ENCODE results near the gene NR4A1.

NR4A1 gene

GRCh38 chr12:52050758-52051541 is at the start of gene NR4A1:
NR4A1 (plus strand) TSS chr12:52051442; CDS start chr12:52054329, 2,887 bp downstream.
- DNase-seq (ENCODE audit: low read depth in 2 of 2): peak; percentile 84 to 87

GRCh38 chr12:52003016-52003550 is 48.2 kb upstream of the NR4A1 start:
- no peak for DNase-seq (ENCODE audit: low read depth in 2 of 2)

GRCh38 chr12:52003591-52003990 is 47.7 kb upstream of the NR4A1 start:
- DNase-seq (ENCODE audit: low read depth in 2 of 2): no peak

GRCh38 chr12:52004042-52004648 is 47.1 kb upstream of the NR4A1 start:
- peak; percentile 33 to 35 for DNase-seq (ENCODE audit: low read depth in 2 of 2)

GRCh38 chr12:52005218-52005902 is 45.9 kb upstream of the NR4A1 start:
- DNase-seq (ENCODE audit: low read depth in 2 of 2): no peak

GRCh38 chr12:52005903-52006703 is 45.1 kb upstream of the NR4A1 start:
- DNase-seq (ENCODE audit: low read depth in 2 of 2): no peak

GRCh38 chr12:52006726-52007157 is 44.5 kb upstream of the NR4A1 start, which contains the start of gene TAMALIN:
TAMALIN (plus strand) TSS chr12:52006946; CDS start chr12:52007020, 74 bp downstream.
- DNase-seq (ENCODE audit: low read depth in 2 of 2): peak in 1 of 2 experiments; percentile 54

GRCh38 chr12:52007158-52007921 is 43.9 kb upstream of the NR4A1 start:
- DNase-seq (ENCODE audit: low read depth in 2 of 2): no peak

- DNase-seq (ENCODE audit: low read depth in 2 of 2): no peak
These were observed 43.2 kb upstream of the NR4A1 start for GRCh38 chr12:52007982-52008510.

GRCh38 chr12:52009081-52009751 is 42.0 kb upstream of the NR4A1 start:
- DNase-seq (ENCODE audit: low read depth in 2 of 2): no peak

- peak; percentile 74 to 79 for DNase-seq (ENCODE audit: low read depth in 2 of 2)
These were observed 41.1 kb upstream of the NR4A1 start for GRCh38 chr12:52010152-52010622.

GRCh38 chr12:52010692-52011601 is 40.3 kb upstream of the NR4A1 start:
- DNase-seq (ENCODE audit: low read depth in 2 of 2): no peak

GRCh38 chr12:52011602-52012214 is 39.5 kb upstream of the NR4A1 start:
- no peak for DNase-seq (ENCODE audit: low read depth in 2 of 2)

GRCh38 chr12:52013626-52014310 is 37.5 kb upstream of the NR4A1 start:
- no peak for DNase-seq (ENCODE audit: low read depth in 2 of 2)

GRCh38 chr12:52014567-52015530 is 36.4 kb upstream of the NR4A1 start:
- DNase-seq (ENCODE audit: low read depth in 2 of 2): no peak

- DNase-seq (ENCODE audit: low read depth in 2 of 2): no peak
These were observed 35.7 kb upstream of the NR4A1 start for GRCh38 chr12:52015532-52016041.

Measured in fibroblast of skin of left quadriceps (primary cell).